HL-60 (cell line): ENCODE results near the gene IFIT1B.
"Not testable (repeated sequence)": the region's sequence is repeated elsewhere in the genome, so short reads cannot be mapped to it uniquely, and the experiment has no call there.

Experiments
- DNase-seq, 2 experiments: peaks; one replicate each; pipeline ENCODE4 v3.0.0-alpha.2; 2010 to 2020; ENCODE audit warnings: low read depth in 1 of 2, low spot score in 1 of 2
- H3K27ac ChIP-seq: fragments of 250-450 bp; sonication (Bioruptor Pico); replicated peaks from 2 replicates; pipeline ENCODE4 v1.5.1; 2020; ENCODE audit warnings: mild to moderate bottlenecking, moderate library complexity
- H3K27me3 ChIP-seq: fragments of 250-450 bp; sonication (Bioruptor Pico); 2 replicates; pipeline ENCODE4 v1.5.1; 2021; ENCODE audit warnings: mild to moderate bottlenecking, moderate library complexity; ENCODE audit not compliant: insufficient read depth, poor library complexity, severe bottlenecking
- H3K4me3 ChIP-seq: replicated peaks from 2 replicates; pipeline ENCODE4 v1.5.1; 2011; ENCODE audit warnings: mild to moderate bottlenecking, control low read depth, low read length; ENCODE audit not compliant: insufficient read depth
- CTCF ChIP-seq: IDR thresholded peaks from one replicate; pipeline ENCODE4 v1.5.1; 2011; ENCODE audit warnings: low read length, control low read depth, inconsistent platforms; ENCODE audit not compliant: insufficient read depth
- GABPA ChIP-seq: IDR thresholded peaks from 2 replicates; pipeline ENCODE4 v1.6.1; 2012; ENCODE audit warnings: low read depth
- POLR2AphosphoS5 ChIP-seq: IDR thresholded peaks from 2 replicates; pipeline ENCODE4 v1.6.1; 2012; ENCODE audit warnings: low read depth
- REST ChIP-seq: IDR thresholded peaks from 2 replicates; pipeline ENCODE4 v1.6.1; 2012; ENCODE audit warnings: low read depth; ENCODE audit not compliant: insufficient replicate concordance
- SPI1 ChIP-seq: IDR thresholded peaks from 2 replicates; pipeline ENCODE4 v1.6.1; 2012; ENCODE audit warnings: low read depth, mild to moderate bottlenecking, borderline replicate concordance
- long read RNA-seq: library from polyadenylated mRNA; unstranded; transcript quantifications from one replicate; pipeline ENCODE4 v2.0.0, GENCODE V29; 2020

The IFIT1B gene
- long read RNA-seq: 0 reads

GRCh38 chr10:89377705-89378637, at the start of gene IFIT1B:
Gene IFIT1B (plus strand): TSS chr10:89378056. CDS start chr10:89378136, 80 bp downstream.
- no peak within 1 kb of the TSS for H3K27ac ChIP-seq
- peaks cover 2% of the 10 kb centered on the region for H3K27me3 ChIP-seq
- no peak for DNase-seq
- TF ChIP-seq SPI1 (no peak), GABPA (no peak), REST (peak; percentile 71)
- no peak within 1 kb of the TSS for H3K4me3 ChIP-seq

- H3K27me3 ChIP-seq: no peaks in the 10 kb centered on the region
- no peak for DNase-seq
- TF ChIP-seq CTCF (no peak), POLR2AphosphoS5 (no peak), GABPA (no peak), SPI1 (no peak), REST (no peak)
- no peak overlapping the region for H3K4me3 ChIP-seq
- H3K27ac ChIP-seq: no peak overlapping the region
Observed at GRCh38 chr10:89329151-89329550, 48.7 kb upstream of the IFIT1B start.

- not testable (repeated sequence) for DNase-seq, H3K27ac ChIP-seq, H3K4me3 ChIP-seq, H3K27me3 ChIP-seq
Observed at GRCh38 chr10:89330014-89330413, 47.8 kb upstream of the IFIT1B start.

GRCh38 chr10:89330537-89331212, 47.2 kb upstream of the IFIT1B start:
- no peaks in the 10 kb centered on the region for H3K27me3 ChIP-seq
- H3K27ac ChIP-seq: no peak overlapping the region
- no peak for TF ChIP-seq POLR2AphosphoS5
- no peak for TF ChIP-seq GABPA
- no peak for TF ChIP-seq CTCF
- no peak for TF ChIP-seq REST
- TF ChIP-seq SPI1: no peak
- no peak for DNase-seq
- no peak overlapping the region for H3K4me3 ChIP-seq

GRCh38 chr10:89331487-89332122, 46.3 kb upstream of the IFIT1B start:
- not testable (repeated sequence) for H3K27ac ChIP-seq, H3K4me3 ChIP-seq, DNase-seq, H3K27me3 ChIP-seq
